ENCODE results near the gene SFXN3.

DNA sequence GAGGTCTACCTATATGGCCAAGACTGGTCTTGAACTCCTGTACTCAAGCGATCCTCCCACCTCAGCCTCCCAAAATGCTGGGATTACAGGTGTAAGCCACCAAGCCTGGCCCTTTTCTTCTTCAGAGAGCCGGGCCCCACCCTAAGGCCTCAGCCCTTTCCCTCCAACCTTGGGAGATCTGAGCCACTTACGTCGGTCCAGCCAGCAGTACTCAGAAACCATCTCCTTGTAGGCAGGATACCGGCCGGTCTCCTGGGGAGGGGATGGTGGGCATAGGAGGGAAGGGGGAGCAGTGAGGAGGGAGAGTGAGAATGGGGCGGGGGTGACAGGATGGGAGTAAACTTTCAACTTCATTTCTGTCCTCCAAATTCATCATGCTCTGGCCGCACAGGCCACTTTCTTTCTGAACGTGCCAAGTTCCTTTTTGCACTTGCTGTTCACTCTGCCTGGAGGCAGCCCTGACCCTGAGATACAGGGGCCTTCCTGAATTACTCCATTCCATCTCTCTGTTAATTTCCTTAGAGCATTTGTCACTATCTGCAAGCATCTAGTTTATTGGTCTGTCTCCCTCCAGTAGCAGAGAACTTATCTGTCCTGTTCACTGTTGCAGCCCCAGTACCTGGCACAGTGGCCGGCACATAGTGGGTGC lies 10.5 kb upstream of the SFXN3 start:
- TF ChIP-seq CTCF (IDR thresholded peaks at IDR 0.05) = no peak
- no peak for TF ChIP-seq POLR2A (IDR thresholded peaks at IDR 0.05)

Data from lower leg skin (tissue), 3 donors.